GM13977 (cell line): ENCODE results near the gene DIO3.

Experiments
- DNase-seq: peaks from one replicate; pipeline ENCODE4 v3.0.0; 2012; ENCODE audit warnings: low spot score
- in situ Hi-C: fragments of 300-500 bp; cut with MboI; formaldehyde crosslinking; loops from one replicate; pipeline ENCODE4 v1.12.0; 2022; ENCODE audit warnings: low sequenced_read_pairs, low pct_unique_long_range_greater_than_20kb, mixed read lengths, inconsistent platforms; ENCODE audit not compliant: unreplicated experiment
- TF ChIP-seq, protein P1 (sequence below): IDR thresholded peaks from 2 replicates; pipeline ENCODE4 v1.5.1; 2012; ENCODE audit warnings: mild to moderate bottlenecking, control low read depth; ENCODE audit not compliant: insufficient read depth; ENCODE audit errors: extremely low read depth, missing control alignments

Gene DIO3

DNA sequence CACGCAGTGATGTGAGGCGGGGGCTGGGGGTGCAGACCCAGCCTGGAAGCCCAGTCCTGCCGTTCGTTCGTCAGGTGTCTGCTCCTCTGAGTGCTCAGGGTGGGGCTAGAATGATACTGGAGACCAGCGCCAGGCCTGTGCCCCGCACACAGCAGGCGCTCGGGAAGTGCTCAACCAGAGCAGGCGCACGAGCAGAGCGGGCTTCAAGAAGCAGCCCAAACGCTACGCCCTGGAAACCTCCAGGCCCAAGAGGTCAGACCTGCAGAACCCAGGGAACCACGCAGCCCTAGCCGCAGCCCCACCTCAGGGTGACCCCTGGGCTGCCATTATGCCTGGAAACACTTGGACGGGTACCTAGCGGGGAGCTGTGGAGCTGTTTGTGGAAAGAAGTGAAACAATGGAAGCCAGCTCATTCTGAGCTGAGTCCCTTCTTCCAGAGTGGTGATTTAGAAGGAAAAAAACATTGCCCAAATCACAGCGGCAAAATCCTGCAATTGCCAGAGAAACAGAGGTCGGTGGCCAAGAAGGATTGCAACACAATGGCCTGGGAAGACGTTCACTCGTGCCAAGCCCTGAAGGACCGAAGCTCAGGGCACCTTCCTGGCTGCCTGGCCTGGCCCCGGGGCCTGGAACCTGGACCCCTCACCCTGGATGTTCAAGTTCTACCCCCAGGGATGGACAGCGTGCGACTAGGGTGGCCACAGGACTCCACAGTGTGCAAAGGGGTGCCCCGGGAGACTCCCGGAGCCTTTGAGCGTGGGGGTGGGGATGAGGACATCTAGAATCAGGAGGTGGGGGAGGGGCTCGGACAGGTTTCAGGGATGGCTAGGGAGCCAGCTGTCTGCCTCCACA lies 40.4 kb upstream of the DIO3 start:
- DNase-seq: no peak
- in situ Hi-C loops: no loop called here
- TF ChIP-seq, protein P1, sequence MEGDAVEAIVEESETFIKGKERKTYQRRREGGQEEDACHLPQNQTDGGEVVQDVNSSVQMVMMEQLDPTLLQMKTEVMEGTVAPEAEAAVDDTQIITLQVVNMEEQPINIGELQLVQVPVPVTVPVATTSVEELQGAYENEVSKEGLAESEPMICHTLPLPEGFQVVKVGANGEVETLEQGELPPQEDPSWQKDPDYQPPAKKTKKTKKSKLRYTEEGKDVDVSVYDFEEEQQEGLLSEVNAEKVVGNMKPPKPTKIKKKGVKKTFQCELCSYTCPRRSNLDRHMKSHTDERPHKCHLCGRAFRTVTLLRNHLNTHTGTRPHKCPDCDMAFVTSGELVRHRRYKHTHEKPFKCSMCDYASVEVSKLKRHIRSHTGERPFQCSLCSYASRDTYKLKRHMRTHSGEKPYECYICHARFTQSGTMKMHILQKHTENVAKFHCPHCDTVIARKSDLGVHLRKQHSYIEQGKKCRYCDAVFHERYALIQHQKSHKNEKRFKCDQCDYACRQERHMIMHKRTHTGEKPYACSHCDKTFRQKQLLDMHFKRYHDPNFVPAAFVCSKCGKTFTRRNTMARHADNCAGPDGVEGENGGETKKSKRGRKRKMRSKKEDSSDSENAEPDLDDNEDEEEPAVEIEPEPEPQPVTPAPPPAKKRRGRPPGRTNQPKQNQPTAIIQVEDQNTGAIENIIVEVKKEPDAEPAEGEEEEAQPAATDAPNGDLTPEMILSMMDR: no peak

DNA sequence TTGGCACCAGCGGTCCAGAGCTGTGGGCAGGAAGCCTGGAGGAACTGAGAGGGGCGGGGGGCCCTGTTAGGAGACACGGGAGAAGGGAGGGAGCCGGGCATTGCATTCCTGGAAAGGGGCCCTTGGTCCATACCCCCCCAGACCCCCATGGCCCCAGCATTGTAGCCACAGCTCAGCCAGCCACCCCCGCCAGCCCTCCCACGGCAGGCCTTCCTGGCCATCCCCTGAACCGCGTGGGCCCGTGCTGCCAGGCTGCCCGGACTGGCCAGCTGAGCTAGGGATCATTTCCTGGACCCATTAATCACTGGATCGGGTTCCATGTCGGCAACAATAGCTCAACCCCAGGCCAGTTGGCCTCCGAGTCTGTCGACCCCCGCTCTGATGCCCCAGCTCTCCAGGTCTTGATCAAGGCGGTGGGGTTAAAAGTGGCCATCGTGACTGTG lies 39.8 kb upstream of the DIO3 start:
- no peak for DNase-seq
- in situ Hi-C loops: no loop called here
- TF ChIP-seq, protein P1: no peak

DNA sequence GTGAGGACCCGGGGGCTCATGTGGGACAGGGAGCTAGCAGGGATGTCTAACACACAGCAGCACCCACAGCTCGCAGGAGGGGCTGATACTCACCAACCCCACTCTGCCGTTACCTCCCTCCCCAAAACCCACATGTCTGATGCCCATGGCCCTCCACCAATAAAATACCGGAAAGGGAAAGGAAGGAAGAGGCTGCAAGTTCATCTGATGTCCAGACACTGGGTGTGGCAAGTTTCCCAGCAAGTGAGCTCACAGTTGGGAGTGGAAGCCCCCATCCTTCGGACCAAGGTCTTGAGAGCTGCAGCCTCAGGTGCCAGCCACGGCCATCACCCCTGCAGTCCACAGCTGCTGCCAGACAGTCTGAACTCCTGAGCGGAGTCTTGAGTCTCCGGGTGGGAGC lies 39.3 kb upstream of the DIO3 start:
- DNase-seq: no peak
- TF ChIP-seq, protein P1: no peak
- in situ Hi-C loops: no loop called here

DNA sequence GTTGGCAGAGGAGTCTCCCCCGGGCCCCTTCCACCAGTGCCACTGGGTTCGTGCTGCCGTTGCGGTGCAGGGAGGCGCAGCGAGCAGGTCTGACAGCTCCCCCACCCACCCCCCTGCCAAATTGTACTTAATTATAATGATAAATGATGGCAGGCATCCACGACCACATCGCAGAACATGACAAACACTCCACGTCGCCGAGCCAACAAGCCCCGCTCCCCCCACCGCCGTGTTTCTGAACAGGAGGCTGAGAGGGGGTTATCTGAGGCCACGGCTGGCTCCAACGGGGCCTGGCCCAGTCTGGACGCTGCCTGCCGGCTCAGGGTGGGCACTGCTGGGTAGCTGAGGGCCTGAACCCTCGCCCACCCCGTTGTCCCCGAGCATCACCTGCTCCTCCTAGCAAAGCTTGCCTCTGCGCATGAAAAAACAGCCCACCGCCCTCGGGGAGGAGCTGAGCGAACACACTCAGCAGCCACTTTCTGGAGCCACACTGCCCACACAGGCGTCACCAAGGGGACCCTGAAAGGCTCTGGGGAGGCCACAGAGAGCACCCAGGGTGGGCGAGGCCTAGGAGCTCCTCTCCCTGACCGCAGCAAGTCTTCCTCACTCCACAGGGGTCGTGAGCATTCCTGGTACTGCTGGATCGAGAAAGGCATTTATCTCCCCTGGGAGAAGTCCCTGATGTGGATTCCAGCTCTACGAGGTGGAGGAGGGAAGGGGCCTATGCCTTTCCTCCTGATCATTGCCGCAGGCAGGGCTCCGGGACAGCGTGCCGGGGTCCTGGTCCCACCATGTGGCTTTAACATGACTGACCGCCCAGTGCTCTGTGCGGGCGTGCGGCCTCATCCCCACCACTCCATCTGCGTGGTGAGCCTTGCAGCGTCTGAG lies 35.4 kb upstream of the DIO3 start:
- no peak for DNase-seq
- in situ Hi-C loops: no loop called here
- TF ChIP-seq, protein P1: no peak

DNA sequence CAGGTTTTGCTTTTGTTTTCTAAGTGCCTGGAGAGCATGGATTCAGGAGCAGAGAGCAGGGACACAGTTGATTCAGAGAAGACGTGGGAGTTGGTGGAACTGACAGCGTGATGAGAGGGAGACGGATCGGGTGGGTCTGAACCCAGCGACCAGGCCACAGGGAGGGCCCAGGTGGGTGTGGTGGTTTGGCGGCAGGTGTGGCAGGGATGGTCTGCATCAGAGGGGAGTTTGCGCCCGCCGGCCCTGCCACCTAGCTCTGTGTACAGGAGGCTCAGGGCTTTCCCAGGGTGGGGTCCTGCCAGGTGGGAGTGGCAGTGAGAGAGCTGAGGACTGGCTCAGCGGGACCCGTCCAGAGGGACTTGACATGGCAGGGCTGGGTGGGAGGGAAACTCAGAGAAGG lies 33.3 kb upstream of the DIO3 start:
- in situ Hi-C loops: no loop called here
- DNase-seq: no peak

DNA sequence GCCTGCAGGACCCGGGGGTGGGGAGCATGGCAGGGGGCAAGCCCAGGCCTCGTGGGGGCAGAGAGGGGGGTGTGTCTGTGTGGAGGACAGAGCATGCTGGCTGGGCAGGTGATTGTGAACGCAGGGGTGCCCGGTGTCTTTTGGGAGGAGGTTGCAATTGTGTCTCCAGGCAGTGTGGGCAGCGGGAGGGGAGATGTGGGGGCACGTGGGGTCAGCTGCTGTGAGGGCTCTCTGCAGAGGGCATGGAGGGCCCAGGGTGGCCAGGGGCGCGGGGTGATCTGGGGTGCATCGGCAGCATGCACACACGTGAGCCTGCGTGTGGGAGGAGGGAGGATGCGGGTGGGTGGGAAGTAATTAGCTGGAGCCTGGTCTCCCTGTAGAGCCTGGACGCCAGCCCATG lies 32.2 kb upstream of the DIO3 start:
- TF ChIP-seq, protein P1: no peak
- no peak for DNase-seq

More for the DNA sequence above, 33.3 kb upstream of the DIO3 start:
- TF ChIP-seq, protein P1: no peak

More for the DNA sequence above, 32.2 kb upstream of the DIO3 start:
- in situ Hi-C loops: no loop called here
